Stimulated activated CD8-positive, alpha-beta memory T cell treated with anti-CD3 and anti-CD28 coated beads, Interleukin-15, amount 100 ng/mL, for 24 hours (primary cell): ENCODE data around the gene NUP54.
A peak's percentile ranks its signal among the peaks of the same experiment; 100 is the strongest.

ENCODE experiments used
- DNase-seq: peaks from one replicate; pipeline ENCODE4 v3.0.0-alpha.2; 2020; ENCODE audit warnings: low read depth

Gene NUP54

GRCh38 chr4:76148142-76148865, at the start of gene NUP54:
Gene NUP54, minus strand, starts transcription at chr4:76148397. Its CDS starts 23 bp downstream, at chr4:76148374.
- peak; percentile 85 for DNase-seq

- DNase-seq = no peak
Measured at GRCh38 chr4:76197031-76197743, 49.0 kb upstream of the NUP54 start.

- DNase-seq = no peak
Measured at GRCh38 chr4:76196376-76196775, 48.2 kb upstream of the NUP54 start.

- no peak for DNase-seq
Measured at GRCh38 chr4:76195326-76195725, 47.1 kb upstream of the NUP54 start.

- no peak for DNase-seq
Measured at GRCh38 chr4:76194325-76194724, 46.1 kb upstream of the NUP54 start.

GRCh38 chr4:76192236-76192635, 44.0 kb upstream of the NUP54 start:
- no peak for DNase-seq

GRCh38 chr4:76188557-76188956, 40.4 kb upstream of the NUP54 start:
- no peak for DNase-seq

- no peak for DNase-seq
Measured at GRCh38 chr4:76188149-76188548, 40.0 kb upstream of the NUP54 start.

- no peak for DNase-seq
Measured at GRCh38 chr4:76187152-76187551, 39.0 kb upstream of the NUP54 start.

- DNase-seq = no peak
Measured at GRCh38 chr4:76182463-76182862, 34.3 kb upstream of the NUP54 start.

- DNase-seq = peak; percentile 74
Measured at GRCh38 chr4:76179398-76180318, 31.5 kb upstream of the NUP54 start.

GRCh38 chr4:76178296-76178695, 30.1 kb upstream of the NUP54 start:
- no peak for DNase-seq

- DNase-seq = no peak
Measured at GRCh38 chr4:76177709-76178108, 29.5 kb upstream of the NUP54 start.

- no peak for DNase-seq
Measured at GRCh38 chr4:76175336-76175735, 27.1 kb upstream of the NUP54 start.

- DNase-seq = no peak
Measured at GRCh38 chr4:76174216-76174615, 26.0 kb upstream of the NUP54 start.

- DNase-seq = no peak
Measured at GRCh38 chr4:76168688-76169087, 20.5 kb upstream of the NUP54 start.

- DNase-seq = no peak
Measured at GRCh38 chr4:76166480-76166879, 18.3 kb upstream of the NUP54 start.

- no peak for DNase-seq
Measured at GRCh38 chr4:76160355-76160754, 12.2 kb upstream of the NUP54 start.

- DNase-seq = no peak
Measured at GRCh38 chr4:76156635-76157034, 8.4 kb upstream of the NUP54 start.

- no peak for DNase-seq
Measured at GRCh38 chr4:76155979-76156378, 7.8 kb upstream of the NUP54 start.

GRCh38 chr4:76153356-76153755, 5.2 kb upstream of the NUP54 start:
- no peak for DNase-seq

- peak; percentile 2 for DNase-seq
Measured at GRCh38 chr4:76147454-76148141, 599 bp downstream of the NUP54 start.
